ENCODE measurements around the gene OSBPL1A.

OSBPL1A gene

GRCh38 chr18:24370120-24370519 is 27.5 kb downstream of the OSBPL1A start:
- TF ChIP-seq CTCF (IDR thresholded peaks at IDR 0.05; ENCODE audit: low read depth, low read length, missing control alignments) = no peak
- in situ Hi-C loops (cut with HindIII; ENCODE audit: low pct_ligation_motif_present, low sequenced_read_pairs) = no loop called here
- Histone ChIP-seq H3K4me3 (ENCODE audit: low read depth, low read length) (no peak overlapping the region), H3K36me3 (replicated peaks) (no peaks in the 10 kb centered on the region), H3K27ac (no peak overlapping the region), H3K27me3 (replicated peaks) (no peaks in the 10 kb centered on the region)
- DNase-seq = no peak

GRCh38 chr18:24369426-24369825 is 28.2 kb downstream of the OSBPL1A start:
- H3K36me3 ChIP-seq (replicated peaks) = no peaks in the 10 kb centered on the region
- in situ Hi-C loops (cut with HindIII; ENCODE audit: low pct_ligation_motif_present, low sequenced_read_pairs) = no loop called here
- no peak overlapping the region for H3K4me3 ChIP-seq (ENCODE audit: low read depth, low read length)
- no peak overlapping the region for H3K27ac ChIP-seq
- DNase-seq = no peak
- no peak for TF ChIP-seq CTCF (IDR thresholded peaks at IDR 0.05; ENCODE audit: low read depth, low read length, missing control alignments)
- H3K27me3 ChIP-seq (replicated peaks) = no peaks in the 10 kb centered on the region

- no peak overlapping the region for H3K4me3 ChIP-seq (ENCODE audit: low read depth, low read length)
- no peak for TF ChIP-seq CTCF (IDR thresholded peaks at IDR 0.05; ENCODE audit: low read depth, low read length, missing control alignments)
- H3K27me3 ChIP-seq (replicated peaks) = no peaks in the 10 kb centered on the region
- H3K27ac ChIP-seq = no peak overlapping the region
- in situ Hi-C loops (cut with HindIII; ENCODE audit: low pct_ligation_motif_present, low sequenced_read_pairs) = no loop called here
- no peak for DNase-seq
- H3K36me3 ChIP-seq (replicated peaks) = no peaks in the 10 kb centered on the region
Observed at GRCh38 chr18:24368749-24369148, 28.9 kb downstream of the OSBPL1A start.

- no peak for TF ChIP-seq CTCF (IDR thresholded peaks at IDR 0.05; ENCODE audit: low read depth, low read length, missing control alignments)
- Histone ChIP-seq H3K27ac (no peak overlapping the region), H3K36me3 (replicated peaks) (no peaks in the 10 kb centered on the region), H3K27me3 (replicated peaks) (no peaks in the 10 kb centered on the region), H3K4me3 (ENCODE audit: low read depth, low read length) (no peak overlapping the region)
- DNase-seq = no peak
- in situ Hi-C loops (cut with HindIII; ENCODE audit: low pct_ligation_motif_present, low sequenced_read_pairs) = no loop called here
Observed at GRCh38 chr18:24366328-24366727, 31.3 kb downstream of the OSBPL1A start.

GRCh38 chr18:24364177-24364576 is 33.4 kb downstream of the OSBPL1A start:
- H3K36me3 ChIP-seq (replicated peaks) = no peaks in the 10 kb centered on the region
- in situ Hi-C loops (cut with HindIII; ENCODE audit: low pct_ligation_motif_present, low sequenced_read_pairs) = no loop called here

More at GRCh38 chr18:24364177-24364576, 33.4 kb downstream of the OSBPL1A start:
- no peak for DNase-seq
- no peak overlapping the region for H3K4me3 ChIP-seq (ENCODE audit: low read depth, low read length)
- no peak overlapping the region for H3K27ac ChIP-seq
- no peaks in the 10 kb centered on the region for H3K27me3 ChIP-seq (replicated peaks)
- TF ChIP-seq CTCF (IDR thresholded peaks at IDR 0.05; ENCODE audit: low read depth, low read length, missing control alignments) = no peak
